H1 (cell line): ENCODE measurements around the gene SURF1. TPM values are rescaled to one million over a fixed set of nuclear protein-coding genes. Genes with fewer than 3 reads are reported as not detected.

Source experiments
- BRCA1 ChIP-seq: IDR thresholded peaks from 2 replicates; pipeline ENCODE4 v1.6.1; 2012; ENCODE audit warnings: low read depth, low read length, improper control_type of control experiment
- CBX5 ChIP-seq: fragments of 300-800, 300-1000 bp; sonication (generic); IDR thresholded peaks from 2 replicates; pipeline ENCODE4 v1.7.1; 2016; ENCODE audit warnings: antibody characterized with exemption, low read length, low read depth
- EZH2 ChIP-seq: fragments of 200-600 bp; sonication (generic); IDR thresholded peaks from 2 replicates; pipeline ENCODE4 v1.7.1; 2012; ENCODE audit warnings: low read depth, mild to moderate bottlenecking, moderate library complexity, low read length, inconsistent platforms; ENCODE audit not compliant: severe bottlenecking
- NANOG ChIP-seq: IDR thresholded peaks from 2 replicates; pipeline ENCODE4 v1.6.1; 2011; ENCODE audit warnings: low read length, low read depth, mild to moderate bottlenecking, inconsistent platforms; ENCODE audit not compliant: insufficient read depth, poor library complexity, severe bottlenecking
- RNF2 ChIP-seq: fragments of 200-900, 300-1000 bp; sonication (generic); IDR thresholded peaks from 2 replicates; pipeline ENCODE4 v1.7.1; 2016; ENCODE audit warnings: borderline replicate concordance, low read depth, mild to moderate bottlenecking, antibody characterized with exemption, low read length; ENCODE audit not compliant: poor library complexity, severe bottlenecking; ENCODE audit errors: missing control alignments
- SIX5 ChIP-seq: IDR thresholded peaks from 2 replicates; pipeline ENCODE4 v1.6.1; 2011; ENCODE audit warnings: mild to moderate bottlenecking, low read depth, low read length
- TAF1 ChIP-seq: IDR thresholded peaks from 2 replicates; pipeline ENCODE4 v1.6.1; 2011; ENCODE audit warnings: mild to moderate bottlenecking, low read depth, low read length
- polyA plus RNA-seq, 7 experiments: library from polyadenylated mRNA; depleted of rRNA in 3 of 7; stranded (reverse) in 5 of 7; unstranded in 2 of 7; fragments of >200 nt in 5 of 7; fragments of 200-250 nt in 2 of 7; gene quantifications; 1 replicate in 5 of 7; 2 replicates in 1 of 7; 4 replicates in 1 of 7; pipeline versions ENCODE4 v1.2.1 to v1.2.3, GENCODE V29; 2011 to 2013; ENCODE audit warnings: missing spikeins in 2 of 7, mixed read lengths in 2 of 7
- total RNA-seq: library from RNA; stranded (reverse); fragmentation: NEBNext Ultra II Directional; extraction: Animal tissue kit (Norgen Biotek cat#: 25700); gene quantifications from 2 replicates; pipeline ENCODE4 v1.2.1, GENCODE V29; 2021

The SURF1 gene
- total and polyA plus RNA-seq, 2 of the 8 experiments (the other 6 are each of a cell fraction or from before 2014, with no cell fraction given), result 43.1 to 44.7 TPM

GRCh38 chr9:133384736-133385321, 28.5 kb upstream of the SURF1 start (continued):
- no peak for TF ChIP-seq EZH2
- no peak for TF ChIP-seq SIX5
- no peak for TF ChIP-seq BRCA1
- TF ChIP-seq NANOG, result no peak
- TF ChIP-seq RNF2, result no peak
- TF ChIP-seq CBX5, result no peak
- TF ChIP-seq TAF1, result no peak
